A673 (cell line): ENCODE results near the gene FGFBP3.

Experiments
- CTCF ChIP-seq: fragments of 300-800, 200-600 bp; sonication (generic); conservative IDR thresholded peaks from 2 replicates; pipeline ENCODE4 v1.5.1; 2017; ENCODE audit warnings: low read depth, mild to moderate bottlenecking, antibody characterized with exemption, low read length, moderate library complexity, mixed read lengths
- EZH2 ChIP-seq: fragments of 200-600 bp; sonication (generic); IDR thresholded peaks from 2 replicates; pipeline ENCODE4 v1.6.1; 2017; ENCODE audit warnings: borderline replicate concordance, low read depth, mild to moderate bottlenecking, mixed read lengths, antibody characterized with exemption, low read length; ENCODE audit not compliant: poor library complexity, severe bottlenecking

- TF ChIP-seq EZH2 (no peak), CTCF (no peak)
Observed at GRCh38 chr10:91856637-91857036, 52.6 kb downstream of the FGFBP3 start.
